Testis (tissue), 3 donors: ENCODE measurements around the gene NOS1. TPM values are rescaled to one million over a fixed set of nuclear protein-coding genes. Genes with fewer than 3 reads are reported as not detected.

Experiments
- DNase-seq: peaks from one replicate; pipeline ENCODE4 v3.0.0-alpha.2; 2019
- H3K27ac ChIP-seq, 2 donors: fragments of 200-600 bp; sonication (generic); one replicate each; pipeline ENCODE4 v1.5.1; 2019
- H3K27me3 ChIP-seq: fragments of 200-600 bp; sonication (generic); one replicate; pipeline ENCODE4 v1.5.1; 2019
- H3K36me3 ChIP-seq: fragments of 200-600 bp; sonication (generic); one replicate; pipeline ENCODE4 v1.5.1; 2017; ENCODE audit warnings: low read depth; ENCODE audit errors: missing control alignments
- H3K4me1 ChIP-seq: fragments of 200-600 bp; sonication (generic); one replicate; pipeline ENCODE4 v1.5.1; 2019
- H3K4me3 ChIP-seq, 2 donors: fragments of 200-600 bp; sonication (generic); one replicate each; pipeline ENCODE4 v1.5.1; 2017 to 2019
- H3K9me3 ChIP-seq: fragments of 200-600 bp; sonication (generic); one replicate; pipeline ENCODE4 v1.5.1; 2017
- POLR2A ChIP-seq: fragments of 450-650 bp; IDR thresholded peaks from one replicate; pipeline ENCODE4 v1.6.1; 2017; ENCODE audit warnings: antibody characterized with exemption, mild to moderate bottlenecking, moderate library complexity
- WGBS, 2 donors: methylation state at CpG; one replicate each; pipeline ENCODE4 v1.1.5; 2018; 5-methylcytosine and 5-hydroxymethylcytosine counted together
- intact Hi-C: fragments of 100-400 bp; cut with DNase I; formaldehyde crosslinking; loops from one replicate; pipeline ENCODE4 v1.15.1; 2023; ENCODE audit warnings: low total_unique reads
- polyA plus RNA-seq: library from polyadenylated mRNA; stranded (reverse); fragments of 350-450 nt; fragmentation: Illumina TruSeq; extraction: RNeasy Lipid Tissue Mini Kit (QIAGEN cat#74804); gene quantifications from one replicate; pipeline ENCODE4 v1.2.3, GENCODE V29; 2014; ENCODE audit warnings: low read depth, low replicate concordance; ENCODE audit not compliant: insufficient read depth
- total RNA-seq, 2 donors: library from RNA; depleted of rRNA; stranded (reverse); fragments of >200 nt; gene quantifications; one replicate each; pipeline ENCODE4 v1.2.3, GENCODE V29; 2016
- TF ChIP-seq, protein P1 (sequence below), 3 experiments: fragments of 450-650 bp in 2 of 3; fragments of 200-600 bp in 1 of 3; sonication (generic) in 1 of 3; IDR thresholded peaks; one replicate each; pipeline ENCODE4 v1.5.1; 2016 to 2019; ENCODE audit warnings: antibody characterized with exemption in 3 of 3, mild to moderate bottlenecking in 2 of 3, moderate library complexity in 1 of 3

Gene NOS1
- total and polyA plus RNA-seq, 3 donors from 2014 or later = 1.5 to 3.8 (median 3.1) TPM

DNA sequence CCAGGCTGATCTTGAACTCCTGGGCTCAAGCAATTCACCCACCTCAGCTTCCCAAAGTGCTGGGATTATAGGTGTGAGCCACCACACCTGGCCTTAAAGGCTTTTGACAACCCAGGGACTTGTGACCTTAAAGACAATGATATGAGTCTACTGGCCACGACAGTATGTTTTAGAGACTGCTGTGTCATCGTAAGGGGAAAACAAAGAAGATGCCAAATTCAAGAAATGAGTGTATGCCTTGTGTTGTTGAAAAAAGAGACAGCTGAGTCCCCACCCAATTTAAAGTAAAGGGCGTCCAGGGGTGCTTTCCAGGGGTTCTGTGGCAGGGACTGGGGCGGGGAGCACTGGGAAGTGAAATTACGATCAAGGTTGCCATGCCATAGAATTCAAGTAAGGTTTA is 144.7 kb downstream of the NOS1 start:
- Histone ChIP-seq H3K4me1 (peaks cover 10% of the 10 kb centered on the region), H3K4me3 (no peak overlapping the region), H3K27me3 (no peaks in the 10 kb centered on the region), H3K36me3 (no peaks in the 10 kb centered on the region), H3K27ac (no peak overlapping the region), H3K9me3 (no peaks in the 10 kb centered on the region)
- WGBS, 2 donors = 83 to 86% methylated on average over 5 of the region's 5 CpGs
- no peak for DNase-seq
- intact Hi-C loops = loop anchor here (10.0 kb wide), 1 partner anchor 628 kb away; no protein-coding TSS in a partner anchor
- TF ChIP-seq, protein P1, sequence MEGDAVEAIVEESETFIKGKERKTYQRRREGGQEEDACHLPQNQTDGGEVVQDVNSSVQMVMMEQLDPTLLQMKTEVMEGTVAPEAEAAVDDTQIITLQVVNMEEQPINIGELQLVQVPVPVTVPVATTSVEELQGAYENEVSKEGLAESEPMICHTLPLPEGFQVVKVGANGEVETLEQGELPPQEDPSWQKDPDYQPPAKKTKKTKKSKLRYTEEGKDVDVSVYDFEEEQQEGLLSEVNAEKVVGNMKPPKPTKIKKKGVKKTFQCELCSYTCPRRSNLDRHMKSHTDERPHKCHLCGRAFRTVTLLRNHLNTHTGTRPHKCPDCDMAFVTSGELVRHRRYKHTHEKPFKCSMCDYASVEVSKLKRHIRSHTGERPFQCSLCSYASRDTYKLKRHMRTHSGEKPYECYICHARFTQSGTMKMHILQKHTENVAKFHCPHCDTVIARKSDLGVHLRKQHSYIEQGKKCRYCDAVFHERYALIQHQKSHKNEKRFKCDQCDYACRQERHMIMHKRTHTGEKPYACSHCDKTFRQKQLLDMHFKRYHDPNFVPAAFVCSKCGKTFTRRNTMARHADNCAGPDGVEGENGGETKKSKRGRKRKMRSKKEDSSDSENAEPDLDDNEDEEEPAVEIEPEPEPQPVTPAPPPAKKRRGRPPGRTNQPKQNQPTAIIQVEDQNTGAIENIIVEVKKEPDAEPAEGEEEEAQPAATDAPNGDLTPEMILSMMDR (IDR thresholded peaks at IDR 0.05) = no peak
- no peak for TF ChIP-seq POLR2A

DNA sequence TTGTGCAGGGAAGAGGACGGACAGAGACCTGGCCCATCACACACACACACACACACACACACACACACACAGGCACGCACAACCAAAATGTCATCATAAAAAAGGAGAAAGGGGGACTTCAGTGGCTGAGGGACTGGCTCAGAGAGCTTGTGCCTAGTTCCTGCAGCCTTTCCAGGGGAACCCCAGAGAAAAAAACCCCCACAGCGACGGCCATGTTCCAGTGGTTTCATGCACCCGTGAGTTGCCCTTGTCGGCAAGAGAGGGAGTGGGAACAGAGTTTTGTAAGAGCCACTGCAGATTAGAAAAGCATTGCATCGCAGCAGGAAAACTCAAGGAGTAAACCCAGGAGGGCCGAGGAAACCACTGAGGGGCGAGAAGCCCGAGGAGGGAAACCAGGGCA is 146.6 kb downstream of the NOS1 start:
- WGBS, 2 donors = 80 to 85% methylated on average over 10 of the region's 10 CpGs
- no peaks in the 10 kb centered on the region for H3K27me3 ChIP-seq
- peaks cover 10% of the 10 kb centered on the region for H3K4me1 ChIP-seq
- intact Hi-C loops = loop anchor here (10.0 kb wide), 1 partner anchor 630 kb away; no protein-coding TSS in a partner anchor
- H3K4me3 ChIP-seq = no peak overlapping the region
- H3K9me3 ChIP-seq = no peaks in the 10 kb centered on the region
- DNase-seq = no peak
- H3K36me3 ChIP-seq = no peaks in the 10 kb centered on the region
- TF ChIP-seq, protein P1 (IDR thresholded peaks at IDR 0.05) = no peak
- TF ChIP-seq POLR2A = no peak
- H3K27ac ChIP-seq = no peak overlapping the region

DNA sequence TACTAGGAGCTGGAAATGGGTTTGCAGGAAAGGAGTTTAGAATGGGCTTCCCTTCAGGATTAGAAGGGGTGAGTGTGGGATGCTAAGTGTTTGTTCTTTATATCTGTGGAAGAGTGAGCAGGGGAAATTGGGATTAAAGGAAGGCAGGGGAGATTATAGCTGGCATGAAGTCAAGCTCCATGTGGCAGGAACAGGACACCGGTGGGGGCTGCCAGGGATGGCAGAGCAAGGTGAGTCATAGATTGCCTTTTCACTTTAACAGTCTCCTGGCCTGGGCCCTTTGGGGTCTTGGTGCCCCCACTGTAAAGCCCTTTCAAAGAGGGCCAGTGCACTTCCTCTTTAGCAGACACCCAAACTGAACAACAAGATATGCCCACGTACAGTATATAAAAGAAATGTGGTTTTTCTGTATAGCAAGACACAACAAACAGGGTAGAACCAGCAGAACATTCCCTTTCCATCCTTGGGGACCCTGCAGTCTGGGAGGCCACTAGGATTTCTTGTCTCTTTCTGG is 148.1 kb downstream of the NOS1 start:
- Histone ChIP-seq H3K9me3 (no peaks in the 10 kb centered on the region), H3K36me3 (no peaks in the 10 kb centered on the region), H3K27me3 (no peaks in the 10 kb centered on the region), H3K4me3 (no peak overlapping the region), H3K4me1 (peaks cover 11% of the 10 kb centered on the region), H3K27ac (no peak overlapping the region)
- 50 to 55% methylated on average over 2 of the region's 2 CpGs for WGBS, 2 donors
- TF ChIP-seq, protein P1 (IDR thresholded peaks at IDR 0.05) = no peak
- TF ChIP-seq POLR2A = no peak
- DNase-seq = no peak
- intact Hi-C loops = loop anchor here (10.0 kb wide), 1 partner anchor 631 kb away; no protein-coding TSS in a partner anchor

DNA sequence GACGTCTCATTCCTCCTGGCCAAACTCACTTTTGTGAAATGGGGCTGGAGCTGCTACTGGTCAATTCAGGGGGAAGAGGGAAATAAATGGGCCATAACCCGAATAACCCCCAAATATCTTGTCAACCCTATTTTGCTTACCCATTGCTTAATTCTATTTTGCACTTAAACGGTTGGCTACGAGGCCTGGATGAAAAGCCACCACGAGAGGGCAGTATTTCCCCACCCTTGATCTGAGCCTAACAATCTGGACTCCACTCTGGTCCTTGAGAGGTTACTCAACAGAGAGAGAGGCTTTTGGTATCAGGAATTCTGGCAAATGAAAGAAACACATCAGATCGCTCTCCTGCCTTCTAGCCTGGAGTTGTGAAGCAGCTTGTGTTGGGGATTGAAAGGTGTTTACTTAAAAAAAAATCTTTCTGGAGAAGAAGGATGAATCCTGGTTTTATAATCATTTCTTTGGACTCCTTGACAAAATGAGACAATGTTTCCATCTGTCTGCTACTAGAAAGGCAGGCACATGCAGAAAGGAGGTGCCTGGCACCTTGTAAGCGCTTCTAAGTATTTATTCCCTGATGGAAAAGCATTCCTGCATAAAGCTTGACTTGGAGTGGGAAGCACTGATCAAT is 148.7 kb downstream of the NOS1 start:
- DNase-seq = peak; percentile 91
- Histone ChIP-seq H3K9me3 (no peaks in the 10 kb centered on the region), H3K4me3 (no peak overlapping the region), H3K27me3 (no peaks in the 10 kb centered on the region), H3K4me1 (peaks cover 17% of the 10 kb centered on the region), H3K27ac (no peak overlapping the region), H3K36me3 (no peaks in the 10 kb centered on the region)
- 17 to 25% methylated on average over 7 of the region's 7 CpGs for WGBS, 2 donors
- intact Hi-C loops = loop anchor here (10.0 kb wide), 1 partner anchor 632 kb away; no protein-coding TSS in a partner anchor
- TF ChIP-seq, protein P1 (IDR thresholded peaks at IDR 0.05) = peak; percentile 78 to 91 (median 90)
- no peak for TF ChIP-seq POLR2A
